Measurements from ENCODE around the gene HCFC1.

Gene HCFC1

GRCh38 chrX:153905481-153906095 lies 66.0 kb downstream of the HCFC1 start:
- no peak for TF ChIP-seq CTCF (conservative IDR thresholded peaks at IDR 0.05; ENCODE audit: low read length)
- DNase-seq (ENCODE audit: low read depth): no peak
- no peak overlapping the region for H3K4me3 ChIP-seq (ENCODE audit: low read length)

- DNase-seq (ENCODE audit: low read depth): no peak
- no peak within 1 kb of the TSS for H3K4me3 ChIP-seq (ENCODE audit: low read length)
- no peak for TF ChIP-seq CTCF (conservative IDR thresholded peaks at IDR 0.05; ENCODE audit: low read length)
Observed at GRCh38 chrX:153903991-153904957, 67.3 kb downstream of the HCFC1 start, which contains the start of gene AVPR2. Gene AVPR2, plus strand, starts transcription at chrX:153904673. Its CDS starts 473 bp downstream, at chrX:153905146.

GRCh38 chrX:153903238-153903980 lies 68.2 kb downstream of the HCFC1 start:
- no peak for DNase-seq (ENCODE audit: low read depth)
- no peak overlapping the region for H3K4me3 ChIP-seq (ENCODE audit: low read length)
- no peak for TF ChIP-seq CTCF (conservative IDR thresholded peaks at IDR 0.05; ENCODE audit: low read length)

- no peak overlapping the region for H3K4me3 ChIP-seq (ENCODE audit: low read length)
- TF ChIP-seq CTCF (conservative IDR thresholded peaks at IDR 0.05; ENCODE audit: low read length): no peak
- DNase-seq (ENCODE audit: low read depth): no peak
Observed at GRCh38 chrX:153902385-153902784, 69.2 kb downstream of the HCFC1 start.

- no peak overlapping the region for H3K4me3 ChIP-seq (ENCODE audit: low read length)
- DNase-seq (ENCODE audit: low read depth): no peak
- TF ChIP-seq CTCF (conservative IDR thresholded peaks at IDR 0.05; ENCODE audit: low read length): no peak
Observed at GRCh38 chrX:153901753-153902140, 69.9 kb downstream of the HCFC1 start.

DNA sequence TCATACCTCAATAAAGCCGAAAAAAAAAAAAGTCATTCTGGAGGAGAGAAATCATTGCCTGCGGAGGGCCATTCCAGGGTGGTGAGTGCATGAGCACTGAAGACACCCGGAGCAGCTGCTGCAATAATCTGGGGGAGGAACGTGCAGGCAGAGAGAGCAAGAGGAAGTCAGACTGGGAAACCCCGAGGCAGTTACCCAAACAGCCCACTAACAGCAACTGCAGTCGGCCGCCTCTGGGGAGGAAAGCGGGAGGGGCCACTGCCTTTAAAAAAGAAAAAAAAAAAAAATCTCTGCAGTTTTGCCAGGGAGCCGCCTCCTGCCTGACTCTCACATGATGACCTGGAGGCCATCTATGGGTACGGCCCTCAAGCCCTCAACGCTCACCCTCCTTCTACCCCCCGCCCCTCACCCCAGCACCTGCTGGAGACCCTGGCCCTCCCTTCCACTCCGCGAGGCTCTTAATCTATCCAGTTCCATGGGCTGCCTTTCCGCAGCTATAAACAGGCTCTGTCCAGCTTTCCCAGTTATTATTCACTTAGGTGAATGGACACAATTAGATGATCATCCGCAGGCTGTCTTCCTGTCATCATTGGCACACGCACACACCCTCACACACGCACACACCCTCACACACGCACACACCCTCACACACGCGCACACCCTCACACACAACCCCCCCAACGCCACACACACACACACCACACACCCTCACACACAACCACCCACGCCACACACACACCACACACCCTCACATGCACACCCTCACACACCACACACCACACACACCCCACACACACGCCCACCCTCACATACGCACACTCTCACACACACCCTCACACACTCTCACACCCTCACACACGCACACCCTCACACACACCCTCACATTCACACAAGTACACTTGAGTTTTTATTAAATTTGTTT lies 70.5 kb downstream of the HCFC1 start:
- no peak overlapping the region for H3K4me3 ChIP-seq (ENCODE audit: low read length)
- DNase-seq (ENCODE audit: low read depth): peak; percentile 85
- TF ChIP-seq CTCF (conservative IDR thresholded peaks at IDR 0.05; ENCODE audit: low read length): no peak; the same call in 1 of the 2 replicates
